ENCODE results near the gene TMEM138.

The TMEM138 gene

GRCh38 chr11:61361741-61362541 lies at the start of gene TMEM138, which contains the start of gene CYB561A3:
TSS of gene TMEM138 (plus strand) at chr11:61362374. CDS start at chr11:61364391, 2,017 bp downstream.
TSS of gene CYB561A3 (minus strand) at chr11:61361882. CDS start at chr11:61356713, 5,169 bp downstream.
- Histone ChIP-seq H3K27ac (peak within 1 kb of the TSS; percentile 93), H3K27me3 (replicated peaks) (no peaks in the 10 kb centered on the region), H3K36me3 (replicated peaks) (peaks cover 25% of the 10 kb centered on the region), H3K4me3 (ENCODE audit: low read depth, low read length) (peak within 1 kb of the TSS; percentile 76)
- TF ChIP-seq CTCF (IDR thresholded peaks at IDR 0.05; ENCODE audit: low read depth, low read length, missing control alignments) = no peak
- in situ Hi-C loops (cut with HindIII; ENCODE audit: low pct_ligation_motif_present, low sequenced_read_pairs) = no loop called here
- peak; percentile 89 for DNase-seq

- TF ChIP-seq CTCF (IDR thresholded peaks at IDR 0.05; ENCODE audit: low read depth, low read length, missing control alignments) = no peak
- DNase-seq = no peak
- no peak overlapping the region for H3K27ac ChIP-seq
- H3K27me3 ChIP-seq (replicated peaks) = no peaks in the 10 kb centered on the region
- H3K36me3 ChIP-seq (replicated peaks) = peaks cover 80% of the 10 kb centered on the region
- no peak overlapping the region for H3K4me3 ChIP-seq (ENCODE audit: low read depth, low read length)
- in situ Hi-C loops (cut with HindIII; ENCODE audit: low pct_ligation_motif_present, low sequenced_read_pairs) = no loop called here
Measured at GRCh38 chr11:61315260-61315659, 46.9 kb upstream of the TMEM138 start.

- H3K27me3 ChIP-seq (replicated peaks) = no peaks in the 10 kb centered on the region
- no peak for TF ChIP-seq CTCF (IDR thresholded peaks at IDR 0.05; ENCODE audit: low read depth, low read length, missing control alignments)
- in situ Hi-C loops (cut with HindIII; ENCODE audit: low pct_ligation_motif_present, low sequenced_read_pairs) = no loop called here
- peaks cover 65% of the 10 kb centered on the region for H3K36me3 ChIP-seq (replicated peaks)
- no peak for DNase-seq
- H3K4me3 ChIP-seq (ENCODE audit: low read depth, low read length) = no peak overlapping the region
- H3K27ac ChIP-seq = no peak overlapping the region
Measured at GRCh38 chr11:61325649-61326414, 36.3 kb upstream of the TMEM138 start.

- TF ChIP-seq CTCF (IDR thresholded peaks at IDR 0.05; ENCODE audit: low read depth, low read length, missing control alignments) = no peak
- Histone ChIP-seq H3K36me3 (replicated peaks) (peaks cover 49% of the 10 kb centered on the region), H3K4me3 (ENCODE audit: low read depth, low read length) (no peak overlapping the region), H3K27me3 (replicated peaks) (no peaks in the 10 kb centered on the region), H3K27ac (no peak overlapping the region)
- no peak for DNase-seq
- in situ Hi-C loops (cut with HindIII; ENCODE audit: low pct_ligation_motif_present, low sequenced_read_pairs) = no loop called here
Measured at GRCh38 chr11:61327669-61328071, 34.5 kb upstream of the TMEM138 start.

GRCh38 chr11:61328351-61328750 lies 33.8 kb upstream of the TMEM138 start:
- Histone ChIP-seq H3K4me3 (ENCODE audit: low read depth, low read length) (no peak overlapping the region), H3K36me3 (replicated peaks) (peaks cover 44% of the 10 kb centered on the region), H3K27me3 (replicated peaks) (no peaks in the 10 kb centered on the region), H3K27ac (no peak overlapping the region)
- no peak for TF ChIP-seq CTCF (IDR thresholded peaks at IDR 0.05; ENCODE audit: low read depth, low read length, missing control alignments)
- DNase-seq = no peak
- in situ Hi-C loops (cut with HindIII; ENCODE audit: low pct_ligation_motif_present, low sequenced_read_pairs) = no loop called here

Measured in brain microvascular endothelial cell (primary cell).